ENCODE measurements around the gene PABPC3. TPM values are rescaled to one million over a fixed set of nuclear protein-coding genes. Genes with fewer than 3 reads are reported as not detected.

Gene PABPC3
- total RNA-seq, 1 experiment from 2014 or later, result 0.18 TPM

GRCh38 chr13:25147638-25148401 is 51.9 kb downstream of the PABPC3 start:
- ChIA-PET POLR2A (no interaction called here), CTCF (no interaction called here)
- in situ Hi-C loops (cut with HindIII; ENCODE audit: low pct_unique_long_range_greater_than_20kb, low sequenced_read_pairs), result no loop called here
- intact Hi-C loops (cut with micrococcal nuclease; ENCODE audit: unreplicated experiment), result no loop called here
- no peaks in the 10 kb centered on the region for H3K4me1 ChIP-seq (ENCODE audit: control insufficient read depth, insufficient read depth, low read length)
- no peaks in the 10 kb centered on the region for H3K36me3 ChIP-seq (ENCODE audit: control insufficient read depth, insufficient read depth, low read length)
- ATAC-seq (no peak), DNase-seq (ENCODE audit: low read depth, low spot score) (no peak)
- TF ChIP-seq REST (IDR thresholded peaks at IDR 0.05; ENCODE audit: insufficient read depth in 1 of 2, low read depth in 2 of 2, low read length in 1 of 2) (no peak), SIN3A (IDR thresholded peaks at IDR 0.05; ENCODE audit: borderline replicate concordance, insufficient read depth, low read depth, low read length) (no peak), TCF7L2 (IDR thresholded peaks at IDR 0.05; ENCODE audit: low read depth, low read length) (no peak), CTCF (IDR thresholded peaks at IDR 0.05) (no peak), POLR2AphosphoS5 (IDR thresholded peaks at IDR 0.05; ENCODE audit: low read depth, low read length) (no peak)
- no peaks in the 10 kb centered on the region for H3K9me3 ChIP-seq (ENCODE audit: control insufficient read depth, insufficient read depth, low read depth, low read length)
- no peak overlapping the region for H3K4me3 ChIP-seq (ENCODE audit: low read depth in 2 of 2, low read length in 2 of 2)
- no TSS peak for BruUV-seq (replicated peaks)
- H3K27me3 ChIP-seq (ENCODE audit: control insufficient read depth, insufficient read depth, low read length), result peaks cover 2% of the 10 kb centered on the region; the same call in 1 of the 2 replicates
- no peak overlapping the region for H3K27ac ChIP-seq (ENCODE audit: low read length)

- POLR2A ChIA-PET, result no interaction called here
- H3K36me3 ChIP-seq (ENCODE audit: control insufficient read depth, insufficient read depth, low read length), result no peaks in the 10 kb centered on the region
- no peak for ATAC-seq
- H3K4me3 ChIP-seq (ENCODE audit: low read depth in 2 of 2, low read length in 2 of 2), result no peak overlapping the region
- H3K27me3 ChIP-seq (ENCODE audit: control insufficient read depth, insufficient read depth, low read length), result peaks cover 2% of the 10 kb centered on the region; the same call in 1 of the 2 replicates
- in situ Hi-C loops (cut with HindIII; ENCODE audit: low pct_unique_long_range_greater_than_20kb, low sequenced_read_pairs), result no loop called here
- no peaks in the 10 kb centered on the region for H3K4me1 ChIP-seq (ENCODE audit: control insufficient read depth, insufficient read depth, low read length)
- DNase-seq (ENCODE audit: low read depth, low spot score), result no peak
- TF ChIP-seq REST (IDR thresholded peaks at IDR 0.05; ENCODE audit: insufficient read depth in 1 of 2, low read depth in 2 of 2, low read length in 1 of 2) (no peak), CTCF (IDR thresholded peaks at IDR 0.05) (no peak), TCF7L2 (IDR thresholded peaks at IDR 0.05; ENCODE audit: low read depth, low read length) (no peak), SIN3A (IDR thresholded peaks at IDR 0.05; ENCODE audit: borderline replicate concordance, insufficient read depth, low read depth, low read length) (no peak), POLR2AphosphoS5 (IDR thresholded peaks at IDR 0.05; ENCODE audit: low read depth, low read length) (no peak)
- no peak overlapping the region for H3K27ac ChIP-seq (ENCODE audit: low read length)
- intact Hi-C loops (cut with micrococcal nuclease; ENCODE audit: unreplicated experiment), result no loop called here
- CTCF ChIA-PET, result no interaction called here
- H3K9me3 ChIP-seq (ENCODE audit: control insufficient read depth, insufficient read depth, low read depth, low read length), result no peaks in the 10 kb centered on the region
- BruUV-seq (replicated peaks), result no TSS peak
Measured at GRCh38 chr13:25148402-25148771, 52.5 kb downstream of the PABPC3 start.
